ENCODE data around the gene OLFML2B. TPM values are rescaled to one million over a fixed set of nuclear protein-coding genes. Genes with fewer than 3 reads are reported as not detected.
A peak's percentile ranks its signal among the peaks of the same experiment; 100 is the strongest.

OLFML2B gene
- total and polyA plus RNA-seq, 8 donors = 0.31 to 56.0 (median 1.7) TPM; not detected in 1

DNA sequence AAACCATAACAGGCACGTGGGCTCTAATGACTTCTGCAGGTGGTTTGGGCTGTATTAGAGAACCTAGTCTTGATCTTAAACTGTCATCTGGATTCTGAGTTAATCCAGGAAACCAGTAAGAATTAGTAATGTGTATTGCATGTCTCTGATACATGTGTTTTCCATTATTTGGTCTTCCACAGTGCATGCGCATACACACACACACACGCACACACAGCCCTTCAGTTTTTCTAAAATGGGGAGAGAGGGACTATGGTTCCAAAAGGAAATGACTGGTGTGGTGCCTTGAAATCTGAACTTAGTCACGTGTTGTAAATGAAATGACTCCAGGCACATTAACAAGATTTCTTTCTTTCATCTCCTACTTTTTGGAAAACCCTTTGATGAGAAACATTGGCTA, 67.6 kb downstream of the OLFML2B start:
- no peak for TF ChIP-seq POLR2AphosphoS5 (IDR thresholded peaks at IDR 0.05)
- no peak for TF ChIP-seq EP300 (IDR thresholded peaks at IDR 0.05)
- no peak for TF ChIP-seq CTCF (IDR thresholded peaks at IDR 0.05)
- no peak for TF ChIP-seq POLR2A (IDR thresholded peaks at IDR 0.05)
- peaks cover 4 to 29% (median 28%) of the 10 kb centered on the region in 4 donors for H3K36me3 ChIP-seq
- intact Hi-C loops (cut with DNase I; ENCODE audit: low total_unique reads) = no loop called here
- no peak overlapping the region for H3K4me3 ChIP-seq
- H3K27ac ChIP-seq = no peak overlapping the region
- H3K27me3 ChIP-seq = no peaks in the 10 kb centered on the region
- H3K9me3 ChIP-seq = no peaks in the 10 kb centered on the region
- DNase-seq = peak in 1 of 2 donors; percentile 74
- peaks cover 0 to 18% (median 6%) of the 10 kb centered on the region in 4 donors for H3K4me1 ChIP-seq
- WGBS, 5 donors = 87 to 96% (median 93%) methylated on average over 4 of the region's 4 CpGs

DNA sequence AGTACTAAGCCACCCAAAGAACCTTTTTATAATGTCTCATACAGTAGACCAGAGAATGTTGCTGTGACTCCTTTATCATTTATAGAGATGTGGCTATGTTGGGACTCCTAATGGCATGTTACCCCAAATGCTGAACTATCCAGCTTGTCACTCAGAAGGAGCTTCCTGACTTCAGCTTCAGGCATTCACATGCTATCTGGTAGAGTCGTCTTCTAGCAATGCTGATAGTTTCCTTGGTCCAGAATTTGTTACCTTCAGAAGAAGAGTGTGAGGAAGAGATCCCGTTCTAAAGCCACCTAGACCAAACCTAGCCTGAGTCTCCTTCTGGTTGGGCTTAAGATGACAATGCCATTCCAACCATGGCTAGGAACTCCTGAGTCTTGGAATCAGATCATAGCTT, 68.1 kb downstream of the OLFML2B start:
- H3K27me3 ChIP-seq = no peaks in the 10 kb centered on the region
- intact Hi-C loops (cut with DNase I; ENCODE audit: low total_unique reads) = no loop called here
- H3K4me3 ChIP-seq = no peak overlapping the region
- no peak overlapping the region for H3K27ac ChIP-seq
- peaks cover 4 to 26% (median 24%) of the 10 kb centered on the region in 4 donors for H3K36me3 ChIP-seq
- H3K4me1 ChIP-seq = peaks cover 0 to 16% (median 6%) of the 10 kb centered on the region in 4 donors
- TF ChIP-seq CTCF (IDR thresholded peaks at IDR 0.05) (no peak), POLR2AphosphoS5 (IDR thresholded peaks at IDR 0.05) (no peak), POLR2A (IDR thresholded peaks at IDR 0.05) (no peak), EP300 (IDR thresholded peaks at IDR 0.05) (no peak)
- DNase-seq = no peak
- 93 to 97% (median 96%) methylated on average over 2 of the region's 2 CpGs for WGBS, 5 donors
- H3K9me3 ChIP-seq = no peaks in the 10 kb centered on the region

DNA sequence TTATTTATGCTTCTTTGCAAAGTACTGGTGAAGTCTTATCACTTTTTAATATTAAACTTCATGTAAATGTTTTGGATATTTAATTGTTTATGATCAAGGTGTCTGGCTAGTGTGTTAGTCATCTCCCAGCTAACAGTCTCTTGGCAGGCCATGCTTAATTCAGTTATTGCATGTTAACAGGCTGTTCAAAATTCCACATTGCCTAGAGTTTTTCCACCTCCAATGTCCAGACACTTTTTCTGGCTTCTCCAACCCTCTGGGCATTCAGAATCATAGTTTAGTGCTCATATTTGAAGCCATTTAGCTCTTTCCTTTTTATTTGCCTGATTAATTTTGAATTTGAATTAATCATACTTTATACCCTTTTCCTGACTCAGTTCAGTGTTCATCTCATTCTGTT, 69.2 kb downstream of the OLFML2B start:
- Histone ChIP-seq H3K4me3 (no peak overlapping the region), H3K36me3 (peaks cover 4 to 15% (median 13%) of the 10 kb centered on the region in 4 donors), H3K4me1 (peaks cover 0 to 16% (median 6%) of the 10 kb centered on the region in 4 donors), H3K9me3 (no peaks in the 10 kb centered on the region), H3K27ac (no peak overlapping the region), H3K27me3 (no peaks in the 10 kb centered on the region)
- intact Hi-C loops (cut with DNase I; ENCODE audit: low total_unique reads) = no loop called here
- TF ChIP-seq POLR2A (IDR thresholded peaks at IDR 0.05) (no peak), EP300 (IDR thresholded peaks at IDR 0.05) (no peak), CTCF (IDR thresholded peaks at IDR 0.05) (no peak), POLR2AphosphoS5 (IDR thresholded peaks at IDR 0.05) (no peak)
- DNase-seq = no peak

DNA sequence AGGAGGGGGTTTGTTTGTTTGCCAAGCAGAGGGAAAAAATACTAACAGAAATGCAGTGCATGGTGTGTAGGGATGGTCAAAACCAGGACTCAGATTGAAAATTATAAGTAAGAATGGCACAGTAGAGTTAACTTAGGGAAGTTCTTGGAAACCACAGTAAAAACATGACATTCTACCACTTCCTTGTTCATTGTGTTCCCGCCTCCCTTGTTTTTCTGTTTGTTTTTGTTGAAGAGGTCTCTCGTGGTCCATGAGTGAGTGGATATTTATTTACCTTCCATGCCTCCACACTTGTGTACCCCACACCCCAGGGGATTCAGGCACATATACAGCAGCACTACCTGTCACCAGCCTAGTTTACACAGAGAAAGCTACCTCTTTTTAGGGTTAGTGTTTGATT, 69.6 kb downstream of the OLFML2B start:
- Histone ChIP-seq H3K4me1 (peaks cover 0 to 16% (median 6%) of the 10 kb centered on the region in 4 donors), H3K27me3 (no peaks in the 10 kb centered on the region), H3K36me3 (peaks cover 4 to 13% (median 11%) of the 10 kb centered on the region in 4 donors), H3K4me3 (no peak overlapping the region), H3K27ac (no peak overlapping the region), H3K9me3 (no peaks in the 10 kb centered on the region)
- whole genome bisulfite sequencing, 5 donors = 41 to 53% (median 49%) methylated on average over 2 of the region's 2 CpGs
- intact Hi-C loops (cut with DNase I; ENCODE audit: low total_unique reads) = no loop called here
- TF ChIP-seq EP300 (IDR thresholded peaks at IDR 0.05) = no peak
- TF ChIP-seq POLR2A (IDR thresholded peaks at IDR 0.05) = no peak
- TF ChIP-seq POLR2AphosphoS5 (IDR thresholded peaks at IDR 0.05) = no peak
- no peak for TF ChIP-seq CTCF (IDR thresholded peaks at IDR 0.05)
- DNase-seq = no peak
